ENCODE data around the gene ZBTB7C.

The ZBTB7C gene

GRCh38 chr18:48418539-48419276 is 9.5 kb upstream of the ZBTB7C start:
- DNase-seq (ENCODE audit: low spot score) = no peak

DNA sequence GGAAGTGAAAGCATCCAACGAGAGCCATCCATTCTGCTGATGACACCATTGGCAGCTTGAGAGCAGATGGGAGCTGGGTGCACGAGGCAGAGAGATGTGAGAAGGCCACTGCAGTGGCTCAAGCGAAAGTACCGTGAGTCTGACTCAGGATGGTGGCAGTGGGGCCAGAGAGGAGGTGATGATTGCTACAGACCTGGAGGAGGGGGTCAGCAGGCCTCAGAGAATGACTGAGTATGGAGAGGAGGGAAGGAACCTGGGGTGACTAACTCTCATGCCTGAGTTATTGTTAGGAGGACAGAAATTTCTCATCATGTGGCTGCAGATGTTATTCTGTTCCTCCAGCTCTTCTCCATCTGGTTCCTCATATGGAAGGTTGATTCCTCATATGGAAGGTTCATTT is 8.8 kb upstream of the ZBTB7C start:
- no peak for DNase-seq (ENCODE audit: low spot score)

GRCh38 chr18:48413342-48413741 is 4.2 kb upstream of the ZBTB7C start:
- no peak for DNase-seq (ENCODE audit: low spot score)

- peak; percentile 29 for DNase-seq (ENCODE audit: low spot score)
Measured at GRCh38 chr18:48412339-48412929, 3.3 kb upstream of the ZBTB7C start.

GRCh38 chr18:48410095-48410920 is 1.1 kb upstream of the ZBTB7C start:
- peak; percentile 86 for DNase-seq (ENCODE audit: low spot score)

- DNase-seq (ENCODE audit: low spot score) = peak; percentile 42
Measured at GRCh38 chr18:48409591-48410094, 460 bp upstream of the ZBTB7C start.

DNA sequence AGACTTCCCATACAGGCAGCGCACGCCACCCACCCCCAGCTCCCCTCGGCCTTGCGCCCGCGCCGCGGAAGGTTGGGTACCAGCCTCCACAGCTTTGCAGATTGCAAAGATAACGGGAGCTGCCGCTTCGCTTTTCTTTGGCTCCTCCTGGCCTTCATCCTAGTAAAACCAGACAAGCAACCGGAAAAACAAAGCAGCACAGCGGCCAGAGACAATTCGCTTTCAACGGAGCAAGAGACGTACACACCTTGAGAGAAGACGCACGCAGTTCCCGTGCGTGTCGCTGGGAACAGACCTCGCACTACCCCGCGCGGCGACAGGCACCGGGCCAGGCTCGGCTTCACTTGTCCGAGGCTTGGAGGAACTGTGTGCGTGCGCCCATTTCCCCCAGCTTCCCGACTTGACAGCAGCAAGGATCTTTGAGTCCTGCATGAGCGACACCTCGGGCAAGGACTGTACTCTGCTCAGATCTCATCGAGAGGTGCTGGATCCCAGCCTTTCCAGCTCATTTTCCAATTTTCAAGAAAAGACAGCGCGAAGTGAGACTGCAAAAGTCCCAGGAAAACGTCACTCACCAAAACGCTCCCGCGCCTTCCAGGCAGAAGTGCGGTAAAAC is 964 bp downstream of the ZBTB7C start:
- DNase-seq (ENCODE audit: low spot score) = no peak

DNA sequence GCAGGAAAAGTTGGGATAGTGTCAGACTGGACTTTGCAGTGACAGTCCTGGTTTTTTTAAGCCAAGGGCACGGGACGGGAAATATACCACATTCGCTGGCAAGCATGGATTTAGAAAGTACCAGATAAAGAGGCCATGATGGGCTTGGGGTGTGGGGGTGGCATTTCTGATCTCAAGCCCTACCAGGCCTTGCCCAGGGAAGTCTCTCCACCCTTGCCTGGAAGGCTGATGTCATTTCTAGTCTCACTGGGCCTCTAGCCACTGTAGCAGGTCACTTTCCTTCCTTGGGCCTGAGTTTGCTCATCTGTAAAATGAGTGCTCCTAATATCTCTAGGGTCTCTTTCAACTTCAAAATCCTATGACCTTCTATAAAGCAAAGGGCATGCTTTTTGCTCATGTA is 1.8 kb downstream of the ZBTB7C start:
- DNase-seq (ENCODE audit: low spot score) = no peak

DNA sequence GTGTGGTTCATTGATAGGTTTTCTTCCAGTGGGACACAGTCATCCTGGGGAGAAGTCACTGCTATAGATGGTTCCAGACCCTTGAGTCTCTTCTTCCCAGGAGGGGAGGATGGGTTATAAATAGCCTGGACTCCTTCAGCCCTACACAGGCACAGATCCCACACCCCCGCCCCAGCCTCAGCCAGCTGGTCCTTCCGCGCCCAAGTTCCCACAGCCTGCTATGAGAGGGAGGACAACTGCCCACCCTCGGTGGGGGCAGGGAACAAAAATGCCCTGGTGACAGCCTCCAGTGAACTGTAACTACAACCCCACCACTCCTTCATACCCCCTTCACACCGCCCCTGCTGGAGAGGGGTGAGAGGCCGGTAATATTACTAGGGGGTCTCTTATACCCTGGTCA is 3.2 kb downstream of the ZBTB7C start:
- no peak for DNase-seq (ENCODE audit: low spot score)

GRCh38 chr18:48404716-48405507 is 4.3 kb downstream of the ZBTB7C start:
- DNase-seq (ENCODE audit: low spot score) = no peak

DNA sequence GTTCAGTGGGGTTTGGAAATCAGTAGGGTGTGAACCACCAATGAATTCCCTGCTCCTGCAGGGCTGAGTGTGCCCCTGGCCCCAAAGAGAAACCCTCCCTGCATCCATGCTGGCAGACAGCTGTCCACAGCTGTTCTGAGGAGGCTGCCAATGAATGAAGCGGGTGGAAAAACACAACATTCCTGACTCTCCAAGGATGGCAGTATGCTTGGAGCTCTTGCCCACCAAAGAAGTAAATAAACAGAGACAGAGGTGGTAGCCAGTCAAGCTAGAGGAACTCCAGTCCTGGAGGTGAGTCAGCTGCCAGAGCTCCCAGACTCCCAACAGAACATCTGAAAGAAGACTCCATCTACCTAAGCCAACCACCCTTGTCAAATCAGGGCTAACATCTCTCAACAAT is 6.2 kb downstream of the ZBTB7C start:
- DNase-seq (ENCODE audit: low spot score) = no peak

- DNase-seq (ENCODE audit: low spot score) = no peak
Measured at GRCh38 chr18:48399303-48400075, 9.7 kb downstream of the ZBTB7C start.

GRCh38 chr18:48398074-48398473 is 11.1 kb downstream of the ZBTB7C start:
- DNase-seq (ENCODE audit: low spot score) = no peak

DNA sequence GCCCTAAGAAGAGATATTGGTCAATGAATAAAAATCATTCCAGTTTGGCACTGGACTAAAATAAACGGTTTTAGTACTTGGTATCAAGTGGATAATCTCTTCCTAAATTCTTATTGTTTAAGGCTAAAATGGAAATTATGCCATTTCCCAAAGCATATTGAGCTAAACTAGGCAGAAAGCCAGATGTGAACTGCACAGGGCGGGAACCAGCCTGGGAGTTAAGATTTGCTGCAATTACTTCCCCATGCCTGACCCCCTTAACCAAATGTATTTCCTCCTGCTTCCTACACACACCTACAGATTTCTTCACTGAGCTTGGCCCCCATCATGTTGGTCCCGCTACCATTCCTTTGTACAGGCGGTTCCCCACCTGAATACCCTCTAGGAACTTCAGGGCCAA is 12.2 kb downstream of the ZBTB7C start:
- DNase-seq (ENCODE audit: low spot score) = no peak

- no peak for DNase-seq (ENCODE audit: low spot score)
Measured at GRCh38 chr18:48396561-48396960, 12.6 kb downstream of the ZBTB7C start.

DNA sequence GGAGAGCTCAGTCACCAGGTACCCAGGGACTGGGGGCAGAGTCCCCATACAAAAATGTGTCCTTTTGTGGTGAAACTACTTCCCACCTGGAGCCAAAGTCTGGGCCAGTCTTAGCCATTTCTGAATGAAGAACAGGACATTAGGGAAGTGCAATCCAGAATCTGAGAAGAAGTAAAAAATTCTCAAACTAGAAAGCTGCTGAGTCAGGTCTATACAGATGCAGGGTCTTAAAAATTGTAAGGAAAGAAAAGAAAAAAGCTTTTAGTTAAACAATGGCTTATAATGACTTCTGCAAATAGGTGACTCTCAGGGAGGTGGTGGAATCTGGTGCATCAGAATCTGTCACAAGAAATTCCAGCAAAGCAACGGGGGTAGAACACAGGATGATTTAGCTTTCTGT is 13.5 kb downstream of the ZBTB7C start:
- DNase-seq (ENCODE audit: low spot score) = no peak

DNA sequence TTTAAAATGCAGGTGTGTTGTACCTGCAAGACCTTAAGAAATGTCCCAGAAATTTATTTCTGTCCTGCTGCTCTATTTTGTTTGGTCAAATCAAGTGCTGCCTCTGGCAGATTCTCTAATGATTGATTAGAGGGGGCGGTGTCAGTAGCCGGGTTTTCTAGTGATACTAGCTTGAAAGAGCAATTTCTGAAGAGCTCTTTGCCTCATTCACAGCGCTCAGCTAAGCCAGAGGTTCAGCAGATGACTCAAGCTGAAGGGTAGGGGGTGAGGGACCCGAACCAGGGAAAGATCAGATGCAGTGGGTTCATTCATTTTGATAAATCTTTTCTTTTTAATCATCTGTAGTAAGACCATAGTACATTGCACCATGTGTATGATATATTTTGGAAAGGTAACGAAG is 15.0 kb downstream of the ZBTB7C start:
- DNase-seq (ENCODE audit: low spot score) = no peak

GRCh38 chr18:48393776-48394175 is 15.4 kb downstream of the ZBTB7C start:
- DNase-seq (ENCODE audit: low spot score) = no peak

DNA sequence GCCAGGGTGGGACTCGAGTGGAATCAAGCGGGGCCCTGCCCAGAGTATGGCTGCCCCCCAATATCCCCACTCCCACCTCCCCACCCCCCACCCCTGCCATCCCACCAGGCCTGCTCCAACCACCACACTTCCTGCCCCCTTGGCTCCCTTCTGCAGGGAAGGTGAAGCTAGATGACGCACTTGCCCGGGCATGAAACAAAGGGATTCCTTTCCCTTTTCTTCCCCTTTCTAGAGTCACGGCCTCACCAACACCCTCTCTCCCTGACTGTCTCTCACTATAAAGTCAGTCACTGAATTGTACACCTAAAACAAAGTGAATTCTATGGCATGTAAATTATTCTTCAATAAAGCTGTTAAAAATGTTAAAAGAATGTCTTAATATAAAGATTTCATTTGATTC is 16.0 kb downstream of the ZBTB7C start:
- DNase-seq (ENCODE audit: low spot score) = no peak

DNA sequence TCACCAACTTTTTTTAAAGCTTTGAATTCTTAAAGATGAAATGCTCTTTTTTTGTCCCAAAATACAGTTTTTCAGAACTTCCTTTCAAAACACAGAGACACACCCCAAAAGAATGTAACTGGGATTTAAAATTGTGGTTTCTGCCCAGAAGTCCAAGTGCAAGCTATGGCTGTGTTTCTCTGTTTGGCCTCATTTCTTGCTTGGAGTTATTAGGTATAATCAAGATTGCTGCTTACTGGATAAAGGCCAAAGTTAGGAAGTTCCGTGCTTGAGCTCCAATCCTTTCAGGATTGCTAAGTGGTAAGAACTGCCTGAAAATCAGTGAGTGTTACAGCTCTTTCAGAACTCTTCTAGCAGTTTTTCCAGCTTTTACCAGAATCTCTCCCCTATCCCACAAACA is 16.9 kb downstream of the ZBTB7C start:
- DNase-seq (ENCODE audit: low spot score) = no peak

DNA sequence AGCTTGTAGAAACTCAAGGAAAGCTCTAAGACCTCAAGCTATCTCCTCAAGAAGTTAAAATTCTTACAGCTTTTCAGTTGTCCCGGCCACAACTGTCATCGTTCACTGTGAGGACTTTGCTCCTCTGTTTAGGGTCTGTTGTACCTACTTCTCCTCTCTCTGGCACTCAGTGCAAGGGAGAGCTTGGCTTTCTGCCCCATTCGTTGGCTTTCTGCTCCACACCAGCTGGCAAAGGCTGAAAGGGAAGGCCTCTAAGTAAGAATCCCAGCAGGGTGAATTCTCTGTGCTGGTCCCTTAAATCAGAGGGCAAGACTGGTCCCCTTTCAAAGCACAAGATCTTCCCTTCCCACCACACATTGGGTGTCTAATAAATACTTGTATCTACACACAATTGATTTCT is 17.3 kb downstream of the ZBTB7C start:
- peak; percentile 22 for DNase-seq (ENCODE audit: low spot score)

All from globus pallidus (tissue), 1 donor.